ENCODE measurements around the gene FZR1.

- TF ChIP-seq POLR2A (IDR thresholded peaks at IDR 0.05) (no peak), CTCF (IDR thresholded peaks at IDR 0.05) (peak in 3 of 4 donors; percentile 15 to 24 (median 20))
Observed at GRCh38 chr19:3469638-3470499, 36.2 kb upstream of the FZR1 start.
